HG03060 (cell line): ENCODE measurements around the gene SERINC5.
A peak's percentile ranks its signal among the peaks of the same experiment; 100 is the strongest.

Source experiments
- ATAC-seq: cut with Tn5 transposase; IDR thresholded peaks from one replicate; pipeline ENCODE4 v1.9.1; 2021; ENCODE audit warnings: low read depth, moderate number of reproducible peaks; ENCODE audit not compliant: unreplicated experiment

Gene SERINC5

DNA sequence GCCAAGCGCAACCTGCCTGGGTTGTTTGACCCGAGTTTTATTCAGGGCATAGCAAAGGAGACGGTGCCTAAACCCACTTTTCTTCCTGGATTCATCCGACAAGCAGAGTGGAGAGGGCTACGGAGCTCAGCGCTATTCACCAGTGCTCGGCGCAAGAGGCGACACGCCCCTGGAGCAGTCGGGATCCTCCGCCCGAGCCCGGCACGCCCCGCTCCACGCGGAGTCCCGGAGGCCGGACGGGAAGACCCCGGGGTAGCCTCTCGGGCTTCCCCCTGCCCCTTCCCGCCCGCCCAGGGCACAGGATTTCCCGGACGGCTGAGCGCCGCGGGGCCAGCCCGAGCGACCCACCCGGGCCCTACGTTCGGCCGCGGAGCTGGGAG, 427 bp downstream of the SERINC5 start:
- no peak for ATAC-seq

DNA sequence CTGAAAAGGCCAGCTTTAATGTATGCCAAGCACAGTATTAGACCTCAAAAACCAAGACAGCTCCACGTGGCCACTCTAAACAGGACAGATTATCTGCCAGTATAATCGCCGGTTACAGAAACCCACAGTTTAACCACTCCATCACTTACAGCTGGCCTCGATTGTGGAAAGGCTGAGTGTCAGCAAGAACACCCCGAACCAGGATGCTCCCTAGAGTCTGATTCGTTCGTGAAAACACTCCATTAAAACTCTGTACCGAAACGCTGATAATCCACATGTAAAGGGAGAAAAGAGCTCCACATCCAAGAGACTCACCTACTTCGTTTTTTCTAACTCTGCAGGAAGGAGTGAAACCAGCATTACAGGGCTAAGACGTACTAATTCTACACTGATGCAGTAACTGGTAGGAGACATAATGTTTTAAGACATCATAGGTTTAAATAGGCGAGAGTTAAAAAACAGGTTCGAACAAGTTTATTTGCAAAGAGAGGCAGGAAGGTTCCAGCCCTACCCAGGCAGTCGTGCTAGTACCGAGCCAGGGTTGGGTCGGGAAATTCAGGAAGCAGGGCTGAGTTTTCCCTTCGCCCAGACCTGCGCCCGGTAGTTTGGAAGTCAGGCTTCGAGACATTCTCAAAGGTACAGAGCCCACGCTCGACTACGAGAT, 949 bp downstream of the SERINC5 start:
- ATAC-seq, result no peak

DNA sequence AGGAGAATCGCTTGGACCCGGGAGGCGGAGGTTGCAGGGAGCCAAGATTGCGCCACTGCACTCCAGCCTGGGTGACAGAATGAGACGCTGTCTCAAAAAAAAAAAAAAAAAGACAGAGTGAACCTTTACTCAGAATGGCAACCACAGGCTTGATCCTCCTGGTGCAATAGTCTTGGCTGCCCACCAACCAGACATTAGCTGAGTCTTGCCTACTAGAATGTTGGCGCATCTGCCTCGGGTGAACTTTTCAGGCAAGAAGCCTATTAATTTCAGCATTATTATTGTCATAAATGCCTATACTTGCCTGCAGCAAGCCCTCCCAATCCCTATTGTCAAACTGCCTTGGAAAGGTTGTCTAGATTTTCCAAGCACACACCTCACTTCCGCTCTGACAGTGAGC, 4.2 kb downstream of the SERINC5 start:
- no peak for ATAC-seq

DNA sequence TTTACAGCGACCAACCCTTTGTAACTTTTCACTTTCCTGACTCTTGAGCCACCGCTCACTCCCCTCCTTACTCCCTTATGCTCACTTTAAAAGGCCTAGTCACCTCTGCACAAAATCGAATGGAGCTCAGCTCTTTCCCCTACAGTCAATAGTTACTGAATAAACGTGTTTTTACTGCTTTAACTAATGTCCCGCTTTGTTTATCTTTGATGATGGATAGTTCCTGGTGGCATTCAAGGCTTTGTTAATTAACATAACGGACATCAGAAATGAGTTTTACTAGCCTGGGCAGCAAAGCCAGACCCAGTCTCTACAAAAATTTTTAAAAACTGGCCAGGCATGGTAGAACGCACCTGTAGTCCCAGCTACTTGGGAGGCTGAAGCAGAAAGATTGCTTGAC, 5.0 kb downstream of the SERINC5 start:
- no peak for ATAC-seq

DNA sequence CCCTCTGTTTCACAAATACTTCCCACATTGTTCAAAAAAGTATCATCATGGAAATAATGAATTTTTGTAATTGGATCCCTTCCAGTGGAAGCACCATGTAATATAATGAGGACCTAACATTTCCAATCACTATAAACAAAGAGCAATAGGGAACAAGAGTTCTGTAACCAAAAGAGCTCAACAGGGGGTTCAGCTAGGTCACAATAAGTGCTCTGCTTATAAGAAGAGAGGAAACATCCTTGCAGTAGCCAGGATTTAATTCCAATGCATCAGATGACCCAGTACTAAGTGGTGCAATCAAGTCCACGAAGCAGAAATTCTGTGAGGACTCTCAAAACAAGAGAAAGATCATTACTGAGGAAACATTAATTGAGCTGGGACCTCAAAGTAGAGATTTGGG, 5.9 kb downstream of the SERINC5 start:
- no peak for ATAC-seq

DNA sequence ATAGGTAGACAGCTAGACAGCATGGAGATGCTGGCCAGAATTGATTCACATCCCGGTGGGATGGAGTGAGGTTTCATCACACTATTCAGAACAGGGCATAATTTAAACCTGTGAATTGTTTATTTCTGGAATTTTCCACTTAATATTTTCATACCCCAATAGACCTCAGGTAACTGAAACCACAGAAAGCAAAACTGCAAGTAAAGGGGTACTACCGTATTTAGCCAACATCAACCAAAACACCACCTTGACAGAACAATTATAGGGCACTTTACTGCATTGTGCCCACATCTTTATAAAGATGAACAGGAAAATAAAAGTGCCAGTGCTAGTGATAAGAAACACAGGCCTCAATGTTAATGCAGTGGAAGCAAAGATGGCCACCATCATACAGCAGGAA, 7.5 kb downstream of the SERINC5 start:
- ATAC-seq, result no peak

DNA sequence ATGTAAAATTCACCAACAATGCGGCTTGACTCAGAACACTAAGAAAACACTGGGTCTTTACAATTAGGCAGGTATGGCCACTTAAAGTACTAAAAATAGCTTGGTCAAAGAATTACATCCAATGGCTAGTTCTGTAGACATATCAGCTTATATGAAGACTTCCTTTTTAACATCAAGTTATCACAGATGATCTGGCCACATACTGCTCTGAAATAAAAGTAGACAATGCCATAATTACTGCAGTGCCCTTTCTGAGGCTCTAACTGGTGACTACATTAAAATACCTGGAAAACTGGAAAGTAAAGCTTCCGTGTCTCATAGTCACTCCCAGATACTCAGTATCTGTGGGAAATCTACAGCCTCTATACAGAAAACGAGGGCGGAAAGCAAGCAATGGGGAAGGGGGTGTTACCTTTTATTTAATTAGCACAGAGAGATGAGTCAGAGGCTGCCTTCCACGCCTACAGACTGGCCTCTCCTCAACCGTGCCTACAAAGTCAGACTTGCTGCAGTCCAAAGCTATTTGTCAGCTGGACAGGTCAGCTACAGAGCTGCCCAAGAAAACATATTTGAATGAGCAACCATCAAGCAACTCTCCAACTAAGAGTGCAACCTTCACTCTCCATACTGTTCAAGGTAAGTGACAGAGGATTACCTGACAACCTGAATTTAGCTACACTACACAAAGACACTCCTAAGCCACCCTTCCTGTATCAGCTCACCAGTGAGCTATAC, 8.7 kb downstream of the SERINC5 start:
- ATAC-seq, result peak; percentile 73

DNA sequence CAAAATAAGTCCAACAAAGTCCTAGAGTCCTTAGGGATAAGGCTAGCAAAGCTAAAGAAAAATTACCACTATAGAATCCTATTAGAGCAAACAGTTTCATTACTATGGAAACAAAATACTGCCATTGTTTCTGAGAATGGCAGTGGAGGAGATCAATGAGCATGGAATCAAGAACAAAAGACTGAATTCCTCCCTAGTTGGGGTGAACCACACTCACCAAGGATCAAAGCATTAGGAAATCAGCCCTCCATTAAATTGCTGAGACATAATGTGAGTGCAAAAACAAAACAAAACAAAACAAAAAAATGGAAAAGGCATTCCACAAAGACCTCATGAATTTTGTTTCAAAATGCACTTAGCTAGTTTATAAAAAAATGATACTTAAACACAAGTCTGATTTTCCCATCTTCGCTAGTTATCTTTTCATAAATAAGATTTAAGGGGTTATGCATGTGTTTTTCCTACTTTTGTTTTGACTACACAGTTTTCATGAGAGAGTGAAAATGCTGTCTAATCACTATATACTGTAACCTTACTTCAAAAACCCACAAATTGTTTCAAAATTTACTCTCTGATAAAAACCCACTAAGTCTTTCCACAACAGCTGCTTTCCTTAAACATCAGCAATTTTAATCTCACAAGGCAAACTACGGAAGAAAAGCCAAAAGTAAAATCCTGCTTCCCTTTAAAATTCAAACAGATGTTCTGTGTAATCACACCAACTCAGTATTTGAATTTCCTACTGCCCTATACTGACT, 9.7 kb downstream of the SERINC5 start:
- no peak for ATAC-seq

DNA sequence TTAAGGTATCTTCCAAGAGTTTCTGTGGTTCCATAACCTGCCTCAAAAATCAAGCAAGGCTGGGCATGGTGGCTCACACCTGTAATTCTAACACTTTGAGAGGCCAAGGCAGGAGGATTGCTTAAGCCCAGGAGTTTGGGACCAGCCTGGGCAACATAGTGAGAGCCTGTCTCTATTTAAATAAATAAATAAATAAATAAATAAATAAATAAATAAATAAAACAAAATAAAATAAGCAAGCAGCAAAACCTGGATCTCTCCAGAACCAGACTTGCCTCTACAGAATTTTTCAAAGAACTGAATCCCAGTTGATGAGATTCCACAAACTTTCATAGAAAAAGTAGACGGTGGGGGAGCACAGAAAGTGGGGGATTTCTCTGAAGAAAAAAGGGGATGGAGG, 12.3 kb downstream of the SERINC5 start:
- no peak for ATAC-seq

DNA sequence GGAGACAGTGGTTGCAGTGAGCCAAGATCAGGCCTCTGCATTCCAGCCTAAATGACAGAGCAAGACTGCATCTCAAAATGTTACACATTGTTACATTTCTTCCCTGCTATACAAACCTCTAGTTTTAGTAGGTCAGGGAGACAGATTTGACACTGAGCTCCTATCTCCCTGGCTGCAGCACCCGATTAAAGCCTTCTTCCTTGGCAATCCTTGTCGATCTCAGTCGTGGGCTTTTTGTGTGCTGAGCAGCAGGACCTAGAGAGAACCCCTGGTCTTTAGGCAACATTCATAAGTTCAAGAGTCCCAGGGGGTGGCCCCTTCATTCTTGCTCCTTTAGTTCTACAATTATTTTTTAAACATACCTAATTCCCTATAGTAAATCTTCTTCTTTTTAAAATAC, 13.0 kb downstream of the SERINC5 start:
- no peak for ATAC-seq

DNA sequence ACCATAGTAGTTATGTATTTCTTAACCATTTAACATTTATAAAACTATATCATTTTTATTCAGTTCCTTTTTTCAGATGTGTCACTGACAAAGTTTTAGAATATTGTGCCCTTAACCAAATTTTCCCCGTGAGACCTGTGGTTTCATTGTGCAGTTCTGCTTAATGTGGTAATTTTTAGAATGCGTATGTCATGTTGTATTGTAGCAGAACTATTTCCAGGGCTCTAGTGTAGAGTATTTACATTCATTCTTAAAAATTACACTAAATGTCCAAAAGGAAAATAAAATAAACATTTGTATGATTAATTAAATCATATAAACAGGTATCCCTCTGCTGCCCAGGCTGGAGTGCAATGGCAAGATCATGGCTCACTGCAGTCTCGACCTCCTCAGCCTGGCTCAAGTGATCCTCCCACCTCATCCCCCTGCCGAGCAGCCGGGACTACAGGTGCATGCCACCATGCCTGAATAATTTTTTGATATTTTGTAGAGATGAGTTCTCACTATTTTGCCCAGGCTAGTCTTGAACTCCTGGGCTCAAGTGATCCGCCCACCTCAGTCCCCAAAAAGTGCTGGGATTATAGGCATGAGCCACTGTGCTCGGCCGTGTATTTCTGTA, 15.4 kb downstream of the SERINC5 start:
- no peak for ATAC-seq

DNA sequence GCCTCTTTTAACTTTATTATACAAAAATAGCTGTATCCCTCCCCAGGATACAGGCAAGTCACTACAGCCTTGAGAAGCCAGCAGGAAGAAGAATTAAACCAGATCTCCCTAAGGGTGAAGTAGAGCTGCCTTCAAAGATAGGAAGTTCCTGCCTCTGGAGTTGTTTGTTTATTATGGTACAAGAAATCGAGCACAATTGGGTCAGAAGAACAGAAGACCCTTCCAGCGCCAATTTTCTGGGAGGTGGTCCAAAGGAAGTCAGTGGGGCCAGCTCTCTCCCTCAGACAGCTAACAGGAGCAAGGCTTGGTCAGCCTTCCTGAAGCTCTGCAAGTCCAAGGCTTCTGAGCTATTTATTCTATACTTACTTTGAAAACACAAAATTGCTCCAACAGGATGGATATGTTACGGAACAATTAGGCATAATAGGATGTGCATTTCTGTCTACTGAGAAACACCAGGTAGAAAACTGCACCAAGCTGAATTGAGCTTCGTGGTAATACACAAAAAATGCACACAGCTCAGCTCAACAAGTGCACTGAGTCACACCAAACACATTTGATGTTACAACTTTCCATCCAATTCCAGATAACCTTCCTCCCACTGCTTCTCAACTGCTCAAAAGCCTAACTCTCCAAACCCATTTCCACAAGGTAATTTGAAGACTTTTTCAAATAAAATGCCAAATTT, 16.0 kb downstream of the SERINC5 start:
- no peak for ATAC-seq

DNA sequence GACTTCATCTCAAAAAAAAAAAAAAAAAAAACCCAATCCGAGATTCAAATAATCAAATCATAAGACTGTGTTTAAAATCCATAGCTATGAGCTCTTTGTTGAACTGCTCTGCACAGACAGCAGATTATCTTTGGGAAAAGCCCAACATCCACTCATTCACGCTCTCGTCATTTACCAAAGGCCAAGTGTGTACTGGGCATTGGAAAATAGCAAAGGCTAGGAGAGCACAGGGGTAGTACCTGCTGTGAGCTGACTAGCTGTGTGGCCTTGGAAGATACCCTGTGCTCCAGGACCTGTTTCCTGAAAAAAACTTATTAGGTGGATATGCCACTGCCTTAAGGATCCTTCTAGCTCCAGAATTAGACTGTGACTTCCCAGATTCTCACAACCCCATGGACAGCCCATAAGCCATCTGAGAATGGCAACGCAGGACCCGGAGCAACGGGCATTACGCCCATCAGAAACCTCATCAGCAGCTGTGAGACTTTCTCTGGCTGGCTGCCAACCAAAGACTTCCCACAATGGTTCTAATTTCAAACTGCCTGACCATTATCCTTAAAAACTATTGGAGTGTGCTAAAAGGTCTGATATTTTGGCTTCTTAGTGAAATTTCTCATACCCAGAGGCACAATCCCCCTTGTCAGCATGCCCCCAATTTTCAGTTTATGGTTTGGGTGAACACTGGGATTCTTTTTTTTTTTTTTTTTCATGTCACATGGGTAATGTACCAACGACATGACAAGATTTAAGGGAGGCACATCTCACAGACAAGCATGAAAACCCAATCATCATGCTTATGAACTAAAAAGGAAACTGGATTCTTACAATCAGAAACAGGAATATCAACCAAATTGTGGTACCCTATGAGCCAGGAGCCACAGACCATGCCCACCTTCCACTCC, 16.8 kb downstream of the SERINC5 start:
- no peak for ATAC-seq

DNA sequence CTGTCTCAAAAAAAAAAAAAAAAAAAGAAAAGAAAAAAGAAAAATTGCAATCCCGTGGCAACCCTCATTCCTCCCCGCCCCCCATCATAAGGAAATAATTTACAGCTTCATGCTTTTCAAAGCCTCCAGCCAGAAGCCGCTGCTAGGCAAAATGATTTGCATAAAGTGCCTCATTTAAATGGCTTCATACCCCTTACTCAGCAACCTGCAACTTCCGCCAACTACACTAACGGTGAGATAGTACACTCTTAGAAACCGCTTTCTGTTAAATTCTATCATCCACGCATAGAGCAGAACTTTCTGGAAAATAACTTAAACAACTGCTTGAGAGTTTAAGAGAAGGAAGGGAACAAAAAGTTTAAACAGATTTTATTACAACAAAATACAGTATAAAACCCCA, 17.8 kb downstream of the SERINC5 start:
- ATAC-seq, result no peak

DNA sequence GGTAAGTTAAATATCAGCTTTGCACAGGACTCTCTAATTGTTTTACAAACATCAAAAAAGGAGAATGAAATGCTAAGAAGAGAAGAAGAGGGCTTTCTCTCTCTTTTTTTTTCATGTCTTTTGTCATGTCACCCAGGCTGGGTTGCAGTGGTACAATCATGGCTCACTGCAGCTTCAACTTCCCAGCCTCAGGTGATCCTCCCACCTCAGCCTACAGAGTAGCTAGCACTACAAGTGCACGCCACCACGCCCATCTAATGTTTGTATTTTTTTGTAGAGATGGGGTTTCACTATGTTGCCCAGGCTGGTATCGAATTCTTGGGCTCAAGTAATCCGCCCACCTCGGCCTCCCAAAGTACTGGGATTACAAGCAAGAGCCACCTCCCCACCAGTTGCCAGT, 18.6 kb downstream of the SERINC5 start:
- ATAC-seq, result no peak

DNA sequence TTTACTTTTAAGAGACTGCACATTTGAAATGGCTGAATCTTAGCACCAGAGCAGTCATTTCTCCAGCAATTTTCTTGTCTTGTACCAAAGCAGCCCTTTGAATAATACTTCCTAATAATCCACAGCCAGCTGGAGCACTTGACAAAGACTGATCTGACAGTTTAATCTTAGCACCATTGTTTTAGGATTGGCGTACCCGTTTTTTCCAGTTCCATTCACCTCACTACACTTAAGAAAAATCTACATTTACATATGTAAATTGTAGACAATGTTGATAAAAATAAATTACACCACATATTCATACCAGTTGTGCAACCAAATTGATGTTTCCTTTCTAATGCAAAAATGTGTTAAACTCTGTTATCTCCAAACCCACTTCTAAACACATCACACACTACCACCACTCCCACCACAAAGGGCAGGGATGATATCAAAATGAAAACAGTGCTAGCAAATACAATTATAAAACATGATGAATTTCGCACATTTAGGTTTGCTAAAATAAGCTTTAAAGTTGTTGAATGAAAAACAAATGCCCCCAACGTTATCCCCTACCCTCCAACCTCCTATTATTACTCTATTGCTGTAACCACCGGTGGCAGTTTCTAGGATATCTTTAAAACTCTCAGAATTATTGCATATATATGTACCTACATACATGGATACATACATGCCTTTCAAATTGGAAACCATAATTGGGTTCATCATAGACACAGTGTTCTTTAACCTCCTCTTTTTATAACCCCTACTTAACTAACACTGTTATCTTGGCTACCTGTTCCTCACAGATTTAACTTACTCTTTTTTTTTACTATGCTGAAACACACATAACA, 21.5 kb downstream of the SERINC5 start:
- no peak for ATAC-seq

DNA sequence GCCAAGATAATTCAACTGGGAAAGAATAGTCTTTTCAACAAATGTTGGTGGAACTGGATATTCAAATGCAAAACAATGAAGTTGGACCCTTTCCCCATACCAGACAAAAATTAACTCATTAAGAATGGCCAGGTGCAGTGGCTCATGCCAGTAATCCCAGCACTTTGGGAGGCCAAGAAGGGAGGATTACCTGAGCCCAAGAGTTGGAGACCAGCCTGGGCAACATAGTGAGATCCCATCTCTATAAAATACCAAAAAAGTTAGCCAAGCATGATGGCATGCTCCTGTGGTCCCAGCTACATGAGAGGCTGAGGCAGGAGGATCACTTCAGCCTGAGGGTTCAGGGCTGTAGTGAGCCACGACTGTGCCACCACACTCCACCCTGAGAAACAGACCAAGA, 24.2 kb downstream of the SERINC5 start:
- no peak for ATAC-seq

DNA sequence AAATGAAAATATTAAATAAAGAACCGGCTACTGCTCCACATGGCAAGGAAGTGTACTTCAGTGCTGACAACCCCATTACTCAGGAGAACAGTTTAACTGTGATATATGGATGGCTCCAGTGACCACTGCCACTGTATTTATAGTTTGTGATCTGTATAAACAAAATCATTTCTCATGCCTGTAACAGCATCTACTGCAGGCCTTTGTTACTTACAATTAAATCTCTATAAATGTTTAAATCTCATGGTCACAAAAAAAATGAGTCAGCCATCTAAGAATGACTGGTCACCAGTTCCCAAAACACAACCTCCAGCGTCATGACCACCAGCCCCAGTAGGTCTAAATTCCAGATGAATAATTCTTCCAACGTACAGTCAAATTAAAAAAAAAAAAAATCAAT, 24.6 kb downstream of the SERINC5 start:
- ATAC-seq, result no peak
